Measurements from ENCODE around the gene ATOSB.
"Not testable (repeated sequence)": the region's sequence is repeated elsewhere in the genome, so short reads cannot be mapped to it uniquely, and the experiment has no call there.

The ATOSB gene

DNA sequence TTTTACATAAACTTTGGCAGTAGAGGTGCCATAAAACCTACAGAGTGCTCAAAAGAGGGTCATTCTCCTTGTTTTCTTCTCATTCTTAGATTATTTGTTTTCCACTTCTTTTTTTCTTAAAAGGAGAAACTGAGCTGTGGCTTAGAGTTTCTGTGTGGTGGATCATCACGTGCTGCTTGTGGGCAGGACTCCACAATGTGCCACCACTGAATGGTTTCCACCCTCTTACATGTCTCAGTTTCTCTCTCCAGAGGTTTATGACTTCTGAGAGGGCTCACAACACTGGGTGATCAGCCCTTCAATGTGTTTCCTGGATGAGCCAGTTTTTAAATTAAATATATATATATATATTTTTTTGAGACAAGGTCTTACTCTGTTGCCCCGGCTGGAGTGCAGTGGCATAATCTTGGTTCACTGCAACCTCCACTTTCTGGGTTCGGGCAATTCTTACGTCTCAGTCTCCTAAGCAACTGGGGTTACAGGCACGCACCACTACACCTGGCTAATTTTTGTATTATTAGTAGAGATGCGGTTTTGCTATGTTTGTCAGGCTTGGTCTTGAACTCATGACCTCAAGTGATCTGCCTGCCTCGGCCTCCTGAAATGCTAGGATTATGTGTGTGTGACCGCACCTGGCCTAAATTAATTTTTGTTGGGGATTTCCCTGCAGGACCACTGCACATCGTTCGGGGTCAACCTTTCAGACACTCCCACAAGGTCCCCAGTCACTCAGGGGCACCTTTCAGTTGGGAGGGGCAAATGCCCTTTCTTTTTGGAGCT, 43.0 kb upstream of the ATOSB start:
- no peak for DNase-seq (ENCODE audit: low read depth)
- H3K4me3 ChIP-seq (ENCODE audit: low read depth, low read length): no peak overlapping the region
- TF ChIP-seq, protein P1, sequence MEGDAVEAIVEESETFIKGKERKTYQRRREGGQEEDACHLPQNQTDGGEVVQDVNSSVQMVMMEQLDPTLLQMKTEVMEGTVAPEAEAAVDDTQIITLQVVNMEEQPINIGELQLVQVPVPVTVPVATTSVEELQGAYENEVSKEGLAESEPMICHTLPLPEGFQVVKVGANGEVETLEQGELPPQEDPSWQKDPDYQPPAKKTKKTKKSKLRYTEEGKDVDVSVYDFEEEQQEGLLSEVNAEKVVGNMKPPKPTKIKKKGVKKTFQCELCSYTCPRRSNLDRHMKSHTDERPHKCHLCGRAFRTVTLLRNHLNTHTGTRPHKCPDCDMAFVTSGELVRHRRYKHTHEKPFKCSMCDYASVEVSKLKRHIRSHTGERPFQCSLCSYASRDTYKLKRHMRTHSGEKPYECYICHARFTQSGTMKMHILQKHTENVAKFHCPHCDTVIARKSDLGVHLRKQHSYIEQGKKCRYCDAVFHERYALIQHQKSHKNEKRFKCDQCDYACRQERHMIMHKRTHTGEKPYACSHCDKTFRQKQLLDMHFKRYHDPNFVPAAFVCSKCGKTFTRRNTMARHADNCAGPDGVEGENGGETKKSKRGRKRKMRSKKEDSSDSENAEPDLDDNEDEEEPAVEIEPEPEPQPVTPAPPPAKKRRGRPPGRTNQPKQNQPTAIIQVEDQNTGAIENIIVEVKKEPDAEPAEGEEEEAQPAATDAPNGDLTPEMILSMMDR (IDR thresholded peaks at IDR 0.05; ENCODE audit: control insufficient read depth, extremely low read depth, insufficient read depth): no peak

DNA sequence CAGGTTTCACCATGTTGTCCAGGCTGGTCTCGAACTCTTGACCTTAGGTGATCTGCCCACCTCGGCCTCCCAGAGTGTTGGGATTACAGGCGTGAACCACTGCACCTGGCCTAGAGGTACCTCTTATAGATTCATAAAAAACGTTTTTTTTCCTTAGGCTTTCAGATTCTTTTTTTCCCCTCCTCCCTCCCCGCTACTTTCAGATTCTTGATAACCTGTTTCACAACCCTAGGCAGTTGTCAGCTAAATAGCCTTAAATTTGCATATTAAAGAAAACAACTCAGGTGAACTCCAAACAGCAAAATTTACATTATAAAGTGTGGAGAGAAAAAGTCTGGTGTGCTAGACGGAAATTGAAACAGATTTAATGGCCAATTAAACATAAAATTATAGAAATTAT, 42.2 kb upstream of the ATOSB start:
- not testable (repeated sequence) for DNase-seq (ENCODE audit: low read depth); H3K4me3 ChIP-seq (ENCODE audit: low read depth, low read length)

DNA sequence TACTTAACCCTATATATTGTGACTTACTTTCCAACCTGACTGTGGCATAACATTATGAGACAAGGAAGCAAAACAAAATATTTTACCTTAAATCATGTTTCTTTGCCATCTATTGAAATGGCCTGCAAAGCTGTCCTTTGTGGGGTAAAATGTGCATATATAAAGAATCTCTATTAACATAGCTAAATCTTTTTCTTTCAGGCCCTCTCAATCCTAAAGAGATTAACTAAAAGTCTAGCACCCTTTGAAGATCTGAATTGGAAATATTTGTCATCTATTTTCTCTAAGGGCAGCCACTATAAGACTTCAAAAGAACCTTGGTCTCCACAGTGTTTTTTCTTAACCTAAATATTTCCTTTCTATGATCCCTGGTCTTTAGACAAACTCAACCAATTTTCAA, 41.1 kb upstream of the ATOSB start:
- TF ChIP-seq, protein P1 (IDR thresholded peaks at IDR 0.05; ENCODE audit: control insufficient read depth, extremely low read depth, insufficient read depth): no peak
- no peak overlapping the region for H3K4me3 ChIP-seq (ENCODE audit: low read depth, low read length)
- DNase-seq (ENCODE audit: low read depth): no peak

DNA sequence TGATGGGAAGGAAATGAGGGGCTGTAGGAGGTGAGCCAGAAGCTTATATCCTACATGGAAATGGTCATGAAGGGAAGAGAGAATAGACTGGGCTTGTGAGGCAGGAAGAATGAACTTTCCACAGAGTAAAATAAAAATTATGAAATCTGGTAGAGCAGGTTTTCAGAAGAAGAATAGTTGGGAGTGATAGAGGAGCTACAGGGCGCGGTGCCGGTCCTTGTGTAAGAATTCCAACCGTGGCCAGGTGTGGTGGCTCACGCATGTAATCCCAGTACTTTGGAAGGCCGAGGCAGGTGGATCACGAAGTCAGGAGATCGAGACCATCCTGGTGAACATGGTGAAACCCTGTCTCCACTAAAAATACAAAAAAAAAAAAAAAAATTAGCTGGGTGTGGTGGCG, 37.3 kb upstream of the ATOSB start:
- TF ChIP-seq, protein P1 (IDR thresholded peaks at IDR 0.05; ENCODE audit: control insufficient read depth, extremely low read depth, insufficient read depth): no peak

DNA sequence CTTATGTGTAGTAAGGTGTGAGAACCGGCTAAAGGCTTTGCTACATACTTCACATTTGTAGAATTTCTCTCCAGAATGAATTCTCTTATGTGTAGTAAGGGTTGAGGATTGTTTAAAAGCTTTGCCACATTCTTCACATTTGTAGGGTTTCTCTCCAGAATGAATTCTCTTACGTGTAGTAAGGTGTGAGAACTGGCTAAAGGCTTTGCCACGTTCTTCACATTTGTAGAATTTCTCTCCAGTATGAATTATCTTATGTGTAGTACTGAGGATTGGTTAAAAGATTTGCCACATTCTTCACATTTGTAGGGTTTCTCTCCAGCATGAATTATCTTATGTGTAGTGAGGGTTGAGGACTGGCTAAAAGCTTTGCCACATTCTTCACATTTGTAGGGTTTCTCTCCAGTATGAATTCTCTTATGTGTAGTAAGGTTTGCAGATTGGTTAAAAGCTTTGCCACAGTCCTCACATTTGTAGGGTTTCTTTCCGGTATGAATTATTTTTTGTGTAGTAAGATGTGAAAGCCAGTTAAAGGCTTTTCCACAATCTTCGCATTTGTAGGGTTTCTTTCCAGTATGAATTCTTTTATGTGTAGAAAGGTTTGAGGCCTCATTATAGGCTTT, 32.4 kb upstream of the ATOSB start:
- not testable (repeated sequence) for H3K4me3 ChIP-seq (ENCODE audit: low read depth, low read length); DNase-seq (ENCODE audit: low read depth)

More for the DNA sequence above, 37.3 kb upstream of the ATOSB start:
- no peak overlapping the region for H3K4me3 ChIP-seq (ENCODE audit: low read depth, low read length)
- DNase-seq (ENCODE audit: low read depth): no peak

DNA sequence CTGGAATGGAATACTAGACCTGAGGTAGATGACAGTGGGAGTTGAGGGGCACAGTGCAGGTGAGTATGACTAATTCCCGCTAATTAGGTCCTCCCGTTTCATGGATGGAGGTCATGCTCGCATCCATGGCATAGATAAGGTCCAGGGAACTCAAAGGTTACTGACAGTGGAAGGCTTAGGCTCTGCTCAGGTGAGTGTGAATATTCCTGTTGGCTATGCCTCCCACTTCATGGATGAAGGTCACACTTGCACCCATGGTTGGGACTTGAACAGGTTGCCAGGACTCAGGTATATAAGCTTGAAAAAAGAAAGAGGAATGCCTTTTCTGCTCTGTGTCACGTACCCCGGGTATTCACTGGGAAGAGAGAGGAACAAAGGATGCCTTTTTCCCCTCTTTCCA, 26.4 kb upstream of the ATOSB start:
- TF ChIP-seq, protein P1 (IDR thresholded peaks at IDR 0.05; ENCODE audit: control insufficient read depth, extremely low read depth, insufficient read depth): no peak
- no peak overlapping the region for H3K4me3 ChIP-seq (ENCODE audit: low read depth, low read length)
- no peak for DNase-seq (ENCODE audit: low read depth)

DNA sequence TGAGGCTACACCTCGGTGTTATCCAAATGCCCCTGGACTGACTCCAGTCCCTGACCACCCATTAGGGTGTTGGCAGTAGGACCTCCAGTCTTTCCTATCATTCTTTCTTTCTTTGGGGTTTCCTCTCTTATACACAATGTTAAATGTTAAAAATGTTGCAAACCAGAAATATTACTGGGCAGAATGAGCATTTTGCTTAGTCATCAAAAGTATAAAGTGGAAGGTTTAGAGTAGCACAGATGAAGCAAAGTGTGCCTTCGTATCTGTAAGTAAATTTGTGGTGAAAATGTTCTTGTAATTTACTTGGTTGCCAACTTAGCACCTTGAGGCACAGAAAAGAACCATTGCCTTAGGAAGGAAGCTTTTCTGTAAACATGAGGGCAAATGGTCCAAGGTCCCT, 24.4 kb upstream of the ATOSB start:
- no peak for DNase-seq (ENCODE audit: low read depth)
- H3K4me3 ChIP-seq (ENCODE audit: low read depth, low read length): no peak overlapping the region
- TF ChIP-seq, protein P1 (IDR thresholded peaks at IDR 0.05; ENCODE audit: control insufficient read depth, extremely low read depth, insufficient read depth): no peak

DNA sequence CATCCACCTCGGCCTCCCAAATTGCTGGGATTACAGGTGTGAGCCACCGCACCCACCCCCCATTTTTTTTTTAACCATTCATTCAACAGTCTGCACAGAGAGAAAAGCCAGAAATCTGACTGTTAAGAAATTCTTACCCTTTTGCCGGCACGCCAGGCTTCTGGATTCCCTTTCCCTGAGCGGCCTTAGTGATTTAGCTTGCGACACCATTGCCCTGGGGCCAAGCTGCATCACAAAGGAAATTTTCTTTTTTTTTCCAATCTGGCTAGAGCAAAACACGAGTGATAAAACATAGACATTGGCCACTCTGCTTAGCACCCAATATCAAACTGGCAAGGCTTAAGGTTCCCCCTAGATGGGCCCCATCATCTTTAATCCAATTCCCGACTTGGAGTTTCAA, 21.2 kb upstream of the ATOSB start:
- TF ChIP-seq, protein P1 (IDR thresholded peaks at IDR 0.05; ENCODE audit: control insufficient read depth, extremely low read depth, insufficient read depth): no peak
- DNase-seq (ENCODE audit: low read depth): no peak
- no peak overlapping the region for H3K4me3 ChIP-seq (ENCODE audit: low read depth, low read length)

Data from LNCaP clone FGC (cell line).